H1 (cell line): ENCODE data around the gene FERMT2. TPM values are rescaled to one million over a fixed set of nuclear protein-coding genes. Genes with fewer than 3 reads are reported as not detected.

ENCODE experiments used
- CTCF ChIA-PET: fragments of 300-600 bp; sonication (Branson Sonifier 250); formaldehyde crosslinking; loops from one replicate; lab custom pipeline; 2021; ENCODE audit not compliant: partially characterized antibody; lab: Charles Lee
- POLR2A ChIA-PET: fragments of 300-600 bp; sonication (Branson Sonifier 250); formaldehyde crosslinking; loops from one replicate; lab custom pipeline; 2021; ENCODE audit warnings: inconsistent platforms; ENCODE audit not compliant: partially characterized antibody; lab: Charles Lee
- DNase-seq, 2 experiments: peaks; one replicate each; pipeline versions ENCODE4 v3.0.0 to v3.0.0-alpha.2; 2010 to 2022; ENCODE audit warnings: low spot score in 2 of 2, low read depth in 1 of 2, mixed read lengths in 1 of 2
- FAIRE-seq: peaks from 2 replicates; lab custom pipeline; 2011; peaks lifted over from hg19 to GRCh38; lab: Jason Lieb, UNC
- H2AFZ ChIP-seq: 2 replicates; pipeline ENCODE4 v1.8.1; 2012; ENCODE audit warnings: low read length, inconsistent platforms
- H2AK5ac ChIP-seq: 2 replicates; pipeline ENCODE4 v1.6.1; 2013; ENCODE audit warnings: low read depth, low read length
- H2BK120ac ChIP-seq: replicated peaks from 2 replicates; pipeline ENCODE3; 2013; ENCODE audit warnings: low read depth, low read length, inconsistent platforms
- H2BK12ac ChIP-seq: 2 replicates; pipeline ENCODE4 v1.6.1; 2013; ENCODE audit warnings: low read depth, low read length
- H2BK15ac ChIP-seq: 2 replicates; pipeline ENCODE4 v1.6.1; 2013; ENCODE audit warnings: low read length
- H2BK20ac ChIP-seq: 2 replicates; pipeline ENCODE4 v1.6.1; 2013; ENCODE audit warnings: low read length
- H2BK5ac ChIP-seq: 2 replicates; pipeline ENCODE4 v1.6.1; 2013; ENCODE audit warnings: low read depth, low read length
- H3K14ac ChIP-seq: 2 replicates; pipeline ENCODE4 v1.6.1; 2013; ENCODE audit warnings: inconsistent platforms; ENCODE audit not compliant: insufficient read length
- H3K18ac ChIP-seq: 2 replicates; pipeline ENCODE4 v1.6.1; 2013; ENCODE audit warnings: low read length; ENCODE audit errors: extremely low read depth
- H3K23ac ChIP-seq: 2 replicates; pipeline ENCODE4 v1.6.1; 2013; ENCODE audit warnings: inconsistent platforms; ENCODE audit not compliant: insufficient read length
- H3K23me2 ChIP-seq: 2 replicates; pipeline ENCODE4 v1.6.1; 2013; ENCODE audit warnings: low read depth, low read length
- H3K27ac ChIP-seq: 2 replicates; pipeline ENCODE4 v1.6.1; 2011; ENCODE audit warnings: low read depth, low read length, inconsistent platforms
- H3K27me3 ChIP-seq, 4 experiments: replicated peaks in 1 of 4; 1 replicate in 1 of 4; 2 replicates in 3 of 4; pipeline versions ENCODE4 v1.6.1 to v1.8.1; 2011 to 2013; ENCODE audit warnings: low read length in 3 of 4, mild to moderate bottlenecking in 3 of 4, inconsistent platforms in 2 of 4, mixed read lengths in 2 of 4, moderate library complexity in 1 of 4; ENCODE audit not compliant: control insufficient read depth in 3 of 4, insufficient read depth in 3 of 4; ENCODE audit errors: extremely low read depth in 1 of 4
- H3K36me3 ChIP-seq, 4 experiments: 2 replicates each; pipeline versions ENCODE4 v1.6.1 to v1.8.1; 2011 to 2013; ENCODE audit warnings: mild to moderate bottlenecking in 4 of 4, low read length in 3 of 4, moderate library complexity in 2 of 4, control low read depth in 1 of 4, inconsistent platforms in 1 of 4; ENCODE audit not compliant: insufficient read depth in 4 of 4, control insufficient read depth in 2 of 4
- H3K4ac ChIP-seq: replicated peaks from 2 replicates; pipeline ENCODE3; 2013; ENCODE audit warnings: low read length, low read depth, mixed read lengths, inconsistent platforms; ENCODE audit not compliant: insufficient read length
- H3K4me1 ChIP-seq, 4 experiments: replicated peaks in 1 of 4; 1 replicate in 1 of 4; 2 replicates in 3 of 4; pipeline versions ENCODE4 v1.6.1 to v1.8.1; 2011 to 2013; ENCODE audit warnings: low read length in 3 of 4, inconsistent platforms in 2 of 4, mixed read lengths in 1 of 4; ENCODE audit not compliant: insufficient read depth in 4 of 4, control insufficient read depth in 3 of 4
- H3K4me2 ChIP-seq, 2 experiments: 2 replicates each; pipeline versions ENCODE4 v1.6.1 to v1.8.1; 2011 to 2013; ENCODE audit warnings: low read depth in 2 of 2, low read length in 2 of 2, control low read depth in 1 of 2, inconsistent platforms in 1 of 2, mild to moderate bottlenecking in 1 of 2; ENCODE audit not compliant: insufficient read depth in 1 of 2
- H3K4me3 ChIP-seq, 4 experiments: fragments of 200-600, 300-600 bp in 1 of 4; sonication (generic), shearing (Covaris generic), sonication (Bioruptor Twin) in 1 of 4; 2 replicates each; pipeline versions ENCODE4 v1.5.1 to v1.8.1; 2011 to 2016; ENCODE audit warnings: low read length in 4 of 4, low read depth in 3 of 4, control low read depth in 2 of 4, inconsistent platforms in 2 of 4, mild to moderate bottlenecking in 2 of 4, mixed read lengths in 1 of 4, moderate library complexity in 1 of 4; ENCODE audit not compliant: insufficient read depth in 2 of 4; ENCODE audit errors: extremely low read depth in 1 of 4
- H3K56ac ChIP-seq: replicated peaks from 2 replicates; pipeline ENCODE3; 2013; ENCODE audit warnings: low read depth, mild to moderate bottlenecking, mixed read lengths, low read length, inconsistent platforms; ENCODE audit not compliant: insufficient read length
- H3K79me1 ChIP-seq: 2 replicates; pipeline ENCODE4 v1.6.1; 2013; ENCODE audit warnings: low read depth, low read length, control low read depth
- H3K79me2 ChIP-seq, 2 experiments: 2 replicates each; pipeline versions ENCODE4 v1.6.1 to v1.8.1; 2012 to 2013; ENCODE audit warnings: low read length in 2 of 2, mild to moderate bottlenecking in 2 of 2, inconsistent platforms in 1 of 2; ENCODE audit not compliant: insufficient read depth in 2 of 2, control insufficient read depth in 1 of 2
- H3K9ac ChIP-seq, 4 experiments: replicated peaks in 1 of 4; 1 replicate in 1 of 4; 2 replicates in 3 of 4; pipeline versions ENCODE4 v1.6.1 to v1.8.1; 2011 to 2013; ENCODE audit warnings: low read depth in 3 of 4, low read length in 3 of 4, control low read depth in 2 of 4, mild to moderate bottlenecking in 2 of 4, moderate library complexity in 2 of 4, inconsistent platforms in 1 of 4; ENCODE audit errors: extremely low read depth in 1 of 4
- H3K9me3 ChIP-seq, 2 experiments: 2 replicates each; pipeline versions ENCODE4 v1.6.1 to v1.8.1; 2012 to 2013; ENCODE audit warnings: mild to moderate bottlenecking in 2 of 2, moderate library complexity in 2 of 2, control low read depth in 1 of 2, inconsistent platforms in 1 of 2, low read depth in 1 of 2, low read length in 1 of 2, mixed read lengths in 1 of 2; ENCODE audit not compliant: insufficient read depth in 2 of 2
- H4K20me1 ChIP-seq, 2 experiments: replicated peaks in 1 of 2; 2 replicates each; pipeline versions ENCODE3 to v1.8.1; 2011 to 2013; ENCODE audit warnings: inconsistent platforms in 2 of 2, low read length in 2 of 2, mild to moderate bottlenecking in 1 of 2; ENCODE audit not compliant: insufficient read depth in 2 of 2, control insufficient read depth in 1 of 2
- H4K5ac ChIP-seq: 2 replicates; pipeline ENCODE4 v1.6.1; 2013; ENCODE audit warnings: low read length, low read depth, mixed read lengths, inconsistent platforms; ENCODE audit not compliant: insufficient read length
- H4K8ac ChIP-seq: 2 replicates; pipeline ENCODE4 v1.8.0; 2013; ENCODE audit warnings: mild to moderate bottlenecking, moderate library complexity, low read length, inconsistent platforms; ENCODE audit not compliant: insufficient read depth; ENCODE audit errors: extremely low read depth
- H4K91ac ChIP-seq: replicated peaks from 2 replicates; pipeline ENCODE3; 2013; ENCODE audit warnings: low read length, mixed read lengths, inconsistent platforms; ENCODE audit not compliant: insufficient read length
- BCL11A ChIP-seq, 2 experiments: IDR thresholded peaks; one replicate each; pipeline ENCODE4 v1.6.1; 2011; ENCODE audit warnings: low read depth in 2 of 2, low read length in 2 of 2, mild to moderate bottlenecking in 2 of 2
- CBX8 ChIP-seq: fragments of 300-800, 300-1000 bp; sonication (generic); IDR thresholded peaks from 2 replicates; pipeline ENCODE4 v1.7.1; 2016; ENCODE audit warnings: low read depth, low read length, borderline replicate concordance
- GABPA ChIP-seq: IDR thresholded peaks from 2 replicates; pipeline ENCODE4 v1.6.1; 2011; ENCODE audit warnings: mild to moderate bottlenecking, low read length, moderate library complexity, borderline replicate concordance; ENCODE audit not compliant: insufficient read depth
- GTF2F1 ChIP-seq: IDR thresholded peaks from 2 replicates; pipeline ENCODE4 v1.6.1; 2012; ENCODE audit warnings: low read depth, low read length, improper control_type of control experiment, borderline replicate concordance
- POLR2A ChIP-seq, 2 experiments: IDR thresholded peaks; 1 replicate in 1 of 2; 2 replicates in 1 of 2; pipeline ENCODE4 v1.6.1; 2011; ENCODE audit warnings: low read depth in 2 of 2, low read length in 2 of 2, mild to moderate bottlenecking in 2 of 2; ENCODE audit errors: control extremely low read depth in 1 of 2
- RXRA ChIP-seq: IDR thresholded peaks from 2 replicates; pipeline ENCODE4 v1.6.1; 2011; ENCODE audit warnings: low read depth, mild to moderate bottlenecking, low read length, moderate library complexity; ENCODE audit not compliant: insufficient read depth
- SIX5 ChIP-seq: IDR thresholded peaks from 2 replicates; pipeline ENCODE4 v1.6.1; 2011; ENCODE audit warnings: mild to moderate bottlenecking, low read depth, low read length
- SP2 ChIP-seq: IDR thresholded peaks from 2 replicates; pipeline ENCODE4 v1.6.1; 2012; ENCODE audit warnings: mild to moderate bottlenecking, low read length, inconsistent platforms
- TBP ChIP-seq: IDR thresholded peaks from 2 replicates; pipeline ENCODE4 v1.6.1; 2011; ENCODE audit warnings: low read depth, low read length, improper control_type of control experiment
- TCF12 ChIP-seq: IDR thresholded peaks from 2 replicates; pipeline ENCODE4 v1.6.1; 2011; ENCODE audit warnings: low read depth, mild to moderate bottlenecking, low read length
- WGBS, 2 experiments: shearing (Covaris generic) in 1 of 2; methylation state at CpG; one replicate each; pipeline versions ENCODE4 v1.1.6 to v1.1.7; 2013 to 2015; ENCODE audit warnings: low lambda C conversion rate in 2 of 2, mixed read lengths in 2 of 2, inconsistent platforms in 1 of 2, low coverage in 1 of 2, missing lambda C conversion rate in 1 of 2; ENCODE audit not compliant: insufficient replicate concordance in 2 of 2, insufficient coverage in 1 of 2, insufficient read length in 1 of 2; ENCODE audit errors: extremely low coverage in 1 of 2, missing lambda C conversion rate in 1 of 2; 5-methylcytosine and 5-hydroxymethylcytosine counted together
- polyA plus RNA-seq, 7 experiments: library from polyadenylated mRNA; depleted of rRNA in 3 of 7; stranded (reverse) in 5 of 7; unstranded in 2 of 7; fragments of >200 nt in 5 of 7; fragments of 200-250 nt in 2 of 7; gene quantifications; 1 replicate in 5 of 7; 2 replicates in 1 of 7; 4 replicates in 1 of 7; pipeline versions ENCODE4 v1.2.1 to v1.2.3, GENCODE V29; 2011 to 2013; ENCODE audit warnings: missing spikeins in 2 of 7, mixed read lengths in 2 of 7
- total RNA-seq: library from RNA; stranded (reverse); fragmentation: NEBNext Ultra II Directional; extraction: Animal tissue kit (Norgen Biotek cat#: 25700); gene quantifications from 2 replicates; pipeline ENCODE4 v1.2.1, GENCODE V29; 2021
- TF ChIP-seq, protein P1 (sequence below): IDR thresholded peaks from 2 replicates; pipeline ENCODE4 v1.6.1; 2012; ENCODE audit warnings: inconsistent platforms

FERMT2 gene
- total and polyA plus RNA-seq, 2 of the 8 experiments (the other 6 are each of a cell fraction or from before 2014, with no cell fraction given): 53.3 to 142 TPM

DNA sequence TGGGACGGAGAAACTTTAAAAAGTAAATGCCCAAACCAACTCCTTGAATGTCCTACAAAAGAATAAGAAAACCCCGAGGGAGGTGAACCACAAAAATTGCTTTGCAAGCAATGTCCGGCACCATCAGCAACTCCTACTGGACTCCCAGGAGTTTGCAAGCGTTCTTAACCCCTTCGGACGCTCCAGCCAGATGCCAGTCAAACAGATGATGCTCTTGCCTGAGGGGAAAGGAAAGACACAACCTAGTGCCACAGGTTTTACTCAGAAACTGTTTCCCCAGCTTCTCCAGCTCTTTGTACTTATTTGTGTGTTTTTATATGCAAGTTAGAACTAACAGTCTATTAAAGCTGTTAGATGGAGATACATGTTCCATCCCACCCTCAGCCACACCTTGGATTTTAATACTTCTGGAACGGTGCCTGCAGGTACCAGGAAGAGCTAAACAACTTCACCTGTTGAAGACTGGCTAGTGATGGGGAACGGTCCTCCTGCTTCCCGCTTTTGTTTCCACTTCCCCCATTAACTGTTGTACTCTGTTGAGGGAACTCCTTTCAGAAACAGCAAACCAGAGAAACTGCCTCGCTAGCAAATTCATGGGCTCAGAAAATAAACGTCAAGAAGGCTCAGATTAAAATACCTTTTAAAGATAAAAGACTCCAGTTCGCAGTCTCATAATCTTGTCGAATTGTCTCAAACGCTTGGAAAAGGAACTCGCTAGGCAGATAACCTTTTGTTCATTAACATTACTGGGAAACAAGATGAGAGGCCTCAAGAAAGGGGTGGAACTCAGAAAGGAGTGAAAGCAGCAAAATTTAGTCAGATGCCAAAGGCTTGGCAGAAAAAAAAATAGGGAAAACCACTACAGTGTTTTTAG is 1.1 kb upstream of the FERMT2 start:
- ChIA-PET CTCF (interaction anchor here (0.9 to 2.2 kb wide), 7 partner anchors 10 to 129 kb away, joined by 3 to 8 read pairs (median 4); no protein-coding TSS in a partner anchor), POLR2A (interaction anchor here (0.5 to 2.4 kb wide), 17 partner anchors 9 to 200 kb away, joined by 3 to 10 read pairs (median 4); partner anchors contain the start of gene DDHD1)
- Histone ChIP-seq H4K5ac (peak overlapping the region; percentile 82), H3K36me3 (peaks cover 0 to 13% (median 2%) of the 10 kb centered on the region in 4 experiments; a peak in 2 of 8 replicates), H3K23ac (no peak overlapping the region), H3K9ac (peak overlapping the region; percentile 76 to 84 (median 80)), H3K4me1 (peaks cover 3 to 9% (median 5%) of the 10 kb centered on the region in 4 experiments; a peak in 5 of 7 replicates), H2BK120ac (peak overlapping the region; percentile 26), H2BK5ac (peak overlapping the region; percentile 82; the same call in 1 of the 2 replicates), H3K4me2 (peak overlapping the region; percentile 65 to 80), H3K27ac (peak overlapping the region; percentile 96), H3K56ac (peak overlapping the region; percentile 52), H3K18ac (peak overlapping the region; percentile 86; the same call in 1 of the 2 replicates), H4K20me1 (peaks cover 2 to 3% of the 10 kb centered on the region in 2 experiments), H4K91ac (no peak overlapping the region), H2AFZ (peak overlapping the region; percentile 36; the same call in 1 of the 2 replicates), H3K4me3 (peak overlapping the region; percentile 66 to 89 (median 80)), H3K79me2 (peaks cover 15 to 35% of the 10 kb centered on the region in 2 experiments; a peak in 3 of 4 replicates), H2BK12ac (no peak overlapping the region; the same call in 1 of the 2 replicates), H2BK20ac (no peak overlapping the region), H3K9me3 (no peaks in the 10 kb centered on the region), H3K4ac (peak overlapping the region; percentile 24), H3K27me3 (no peaks in the 10 kb centered on the region), H4K8ac (peak overlapping the region; percentile 81; the same call in 1 of the 2 replicates), H3K23me2 (peaks cover 7% of the 10 kb centered on the region), H2BK15ac (no peak overlapping the region), H3K79me1 (peaks cover 2% of the 10 kb centered on the region; the same call in 1 of the 2 replicates), H2AK5ac (no peak overlapping the region), H3K14ac (no peak overlapping the region)
- peak; percentile 36 for FAIRE-seq
- no peak for DNase-seq
- WGBS, 2 experiments: 19% methylated on average over 15 of the region's 15 CpGs; no CpG with 5 or more reads in 1 of the 2 experiments
- TF ChIP-seq BCL11A (IDR thresholded peaks at IDR 0.05; ENCODE audit: low read depth in 2 of 2, low read length in 2 of 2) (no peak), GTF2F1 (no peak), TBP (no peak), POLR2A (IDR thresholded peaks at IDR 0.05; ENCODE audit: control extremely low read depth in 1 of 2, low read depth in 2 of 2, low read length in 2 of 2) (peak; percentile 46 to 78; a peak in 2 of 3 replicates), GABPA (no peak), SP2 (no peak), TCF12 (no peak), CBX8 (no peak), SIX5 (no peak), RXRA (no peak)
- TF ChIP-seq, protein P1, sequence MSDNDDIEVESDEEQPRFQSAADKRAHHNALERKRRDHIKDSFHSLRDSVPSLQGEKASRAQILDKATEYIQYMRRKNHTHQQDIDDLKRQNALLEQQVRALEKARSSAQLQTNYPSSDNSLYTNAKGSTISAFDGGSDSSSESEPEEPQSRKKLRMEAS: no peak
